GM19395 (cell line): ENCODE measurements around the gene PALB2.

Experiments used
- ATAC-seq: cut with Tn5 transposase; IDR thresholded peaks from one replicate; pipeline ENCODE4 v1.9.1; 2021; ENCODE audit warnings: mild to moderate bottlenecking, moderate library complexity; ENCODE audit not compliant: unreplicated experiment

PALB2 gene

DNA sequence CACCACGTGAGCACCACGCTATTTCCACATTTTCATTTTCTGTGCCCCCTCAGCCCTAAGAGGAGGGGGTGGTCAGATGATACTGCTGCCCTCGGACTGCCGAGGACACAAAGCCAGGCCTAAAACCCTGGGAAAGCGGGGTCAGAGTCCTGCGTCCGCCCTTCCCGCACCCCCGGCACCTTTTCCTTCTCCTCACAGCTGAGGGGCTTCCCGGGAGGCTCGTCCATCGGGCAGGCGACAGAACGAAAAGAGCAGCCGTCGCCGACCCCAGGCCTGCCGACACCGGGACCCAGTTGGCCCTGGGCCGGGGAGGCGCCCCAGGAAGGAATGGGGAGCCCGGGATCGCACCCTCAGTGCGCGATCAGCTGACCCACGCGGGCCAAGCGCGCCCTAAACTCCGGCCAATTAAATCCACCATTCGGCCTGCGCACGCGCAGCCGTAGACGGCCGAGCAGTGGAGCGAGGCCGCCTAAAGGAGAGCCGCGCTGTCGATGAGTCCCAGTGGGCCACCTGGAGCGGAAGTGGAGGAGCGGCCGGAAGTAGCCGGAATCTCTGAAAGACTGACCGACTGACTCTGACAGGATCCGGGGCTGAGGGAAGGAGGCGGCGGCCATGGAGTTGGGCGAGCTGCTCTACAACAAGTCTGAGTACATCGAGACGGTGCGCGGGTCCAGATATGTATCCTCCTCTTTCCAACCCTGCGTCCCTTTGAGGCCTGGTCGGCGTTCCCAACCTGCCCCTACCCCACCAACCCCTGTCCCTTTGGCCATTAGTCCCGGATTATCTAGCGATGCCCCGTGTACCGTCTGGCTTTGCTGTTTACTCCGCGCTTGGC, at the start of gene PALB2, which contains the start of gene DCTN5:
Gene PALB2 (minus strand): TSS at position 380 of the 835 bp plus-strand sequence. CDS start 153 bp downstream, at position 227.
Gene DCTN5 (plus strand): TSS at position 536 of the 835 bp plus-strand sequence. CDS start 77 bp downstream, at position 613.
- peak; percentile 93 for ATAC-seq

DNA sequence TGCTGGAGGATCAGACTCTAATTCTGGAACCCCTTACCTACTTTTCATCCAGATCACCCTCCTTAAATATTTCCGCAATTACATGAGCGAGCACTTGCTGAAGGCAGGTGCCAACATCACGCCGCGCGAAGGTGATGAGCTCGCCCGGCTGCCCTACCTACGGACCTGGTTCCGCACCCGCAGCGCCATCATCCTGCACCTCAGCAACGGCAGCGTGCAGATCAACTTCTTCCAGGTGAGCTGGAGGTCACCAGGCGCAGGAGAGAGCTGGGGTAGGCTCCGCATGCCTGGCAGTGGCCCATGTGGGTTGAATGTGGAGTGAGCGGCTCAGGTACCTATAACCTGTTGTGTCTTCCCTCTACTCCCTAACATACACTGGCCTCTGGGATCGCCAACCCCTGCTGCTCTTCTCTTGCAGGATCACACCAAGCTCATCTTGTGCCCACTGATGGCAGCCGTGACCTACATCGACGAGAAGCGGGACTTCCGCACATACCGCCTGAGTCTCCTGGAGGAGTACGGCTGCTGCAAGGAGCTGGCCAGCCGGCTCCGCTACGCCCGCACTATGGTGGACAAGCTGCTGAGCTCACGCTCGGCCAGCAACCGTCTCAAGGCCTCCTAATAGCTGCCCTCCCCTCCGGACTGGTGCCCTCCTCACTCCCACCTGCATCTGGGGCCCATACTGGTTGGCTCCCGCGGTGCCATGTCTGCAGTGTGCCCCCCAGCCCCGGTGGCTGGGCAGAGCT, 48.5 kb upstream of the PALB2 start:
- no peak for ATAC-seq

DNA sequence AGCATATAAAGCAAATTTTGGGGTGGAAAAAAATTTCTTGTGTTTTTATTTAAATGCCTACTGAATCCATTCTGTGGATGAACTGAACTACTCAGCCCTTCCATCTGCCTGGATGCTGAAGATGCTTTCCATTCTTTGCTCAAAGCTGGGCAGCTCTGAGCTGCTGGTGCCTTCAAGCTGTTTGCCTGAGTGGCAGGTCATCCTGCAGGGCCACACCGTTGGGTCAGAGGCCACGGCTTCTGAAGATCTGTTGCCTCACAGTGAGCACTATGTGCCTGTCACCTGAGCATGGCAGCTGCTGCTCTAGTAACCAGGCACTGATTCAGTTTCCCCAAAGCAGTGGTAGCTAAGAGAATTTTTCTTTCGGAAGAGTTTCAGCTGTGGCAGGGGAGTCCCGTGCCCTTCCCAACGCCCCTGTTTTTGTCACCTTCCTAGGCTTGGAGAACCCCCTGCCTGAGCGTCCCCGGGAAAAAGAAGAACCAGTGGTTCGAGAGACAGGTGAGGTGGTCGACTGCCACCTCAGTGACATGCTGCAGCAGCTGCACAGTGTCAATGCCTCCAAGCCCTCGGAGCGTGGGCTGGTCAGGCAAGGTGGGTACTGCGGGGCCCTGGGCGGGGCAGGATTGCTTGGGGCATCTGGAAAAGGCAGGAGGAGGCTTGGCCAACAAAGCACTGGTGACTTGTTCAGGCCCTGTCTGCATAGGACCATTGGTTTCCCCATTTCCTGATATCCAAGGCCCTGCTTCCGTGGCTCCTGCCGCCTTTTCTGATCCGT, 46.1 kb upstream of the PALB2 start:
- no peak for ATAC-seq

DNA sequence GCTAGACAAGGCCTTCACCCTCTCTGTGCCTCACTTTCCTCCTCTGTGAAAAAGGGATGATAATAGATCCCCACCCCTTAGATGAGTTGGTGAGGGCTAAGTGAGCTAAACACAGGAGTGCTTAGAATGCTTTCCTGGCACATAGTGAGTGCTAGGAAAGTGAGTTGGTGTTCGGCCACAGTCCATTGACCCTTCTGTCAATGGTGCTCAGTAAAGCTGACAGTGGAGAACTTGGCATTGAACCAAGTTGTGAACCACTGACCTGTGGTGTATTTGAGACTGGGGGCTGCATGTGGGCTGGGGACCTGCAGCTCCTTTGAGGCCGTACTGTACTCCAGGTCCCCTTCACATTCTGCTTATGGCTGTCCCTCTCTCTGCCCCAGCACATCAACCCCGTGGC, 42.4 kb upstream of the PALB2 start:
- ATAC-seq: no peak

DNA sequence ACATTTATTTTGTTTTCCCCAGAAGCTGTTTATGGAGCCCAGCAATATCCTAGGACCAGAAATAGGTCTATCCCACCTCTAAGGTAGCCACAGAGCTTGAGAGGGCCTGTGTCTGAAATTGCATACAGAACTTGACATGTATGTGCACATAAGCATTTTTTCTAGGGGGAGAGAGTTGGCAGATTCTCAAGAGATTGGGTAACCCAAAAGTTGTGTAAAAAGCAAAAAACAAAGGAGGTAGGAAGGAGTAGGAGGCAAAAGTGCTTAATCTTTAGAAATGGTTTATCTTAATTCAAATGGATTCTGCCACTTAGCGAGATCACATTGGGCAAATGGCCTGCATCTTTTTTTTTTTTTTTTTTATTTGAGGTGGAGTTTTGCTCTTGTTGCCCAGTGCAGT, 41.1 kb upstream of the PALB2 start:
- ATAC-seq: no peak

DNA sequence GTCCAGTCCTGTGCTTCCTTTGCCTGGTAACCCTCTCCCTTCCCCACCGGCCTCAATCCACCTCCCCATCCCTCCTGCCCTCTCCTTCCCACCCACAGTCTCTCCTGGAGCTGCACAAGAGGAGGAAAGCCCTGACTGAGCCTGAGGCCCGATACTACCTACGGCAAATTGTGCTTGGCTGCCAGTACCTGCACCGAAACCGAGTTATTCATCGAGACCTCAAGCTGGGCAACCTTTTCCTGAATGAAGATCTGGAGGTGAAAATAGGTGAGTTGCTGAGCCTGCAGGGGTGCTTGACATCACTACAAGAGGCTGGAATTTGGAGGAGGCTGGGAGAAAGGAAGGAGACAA, 38.9 kb upstream of the PALB2 start:
- ATAC-seq: no peak

DNA sequence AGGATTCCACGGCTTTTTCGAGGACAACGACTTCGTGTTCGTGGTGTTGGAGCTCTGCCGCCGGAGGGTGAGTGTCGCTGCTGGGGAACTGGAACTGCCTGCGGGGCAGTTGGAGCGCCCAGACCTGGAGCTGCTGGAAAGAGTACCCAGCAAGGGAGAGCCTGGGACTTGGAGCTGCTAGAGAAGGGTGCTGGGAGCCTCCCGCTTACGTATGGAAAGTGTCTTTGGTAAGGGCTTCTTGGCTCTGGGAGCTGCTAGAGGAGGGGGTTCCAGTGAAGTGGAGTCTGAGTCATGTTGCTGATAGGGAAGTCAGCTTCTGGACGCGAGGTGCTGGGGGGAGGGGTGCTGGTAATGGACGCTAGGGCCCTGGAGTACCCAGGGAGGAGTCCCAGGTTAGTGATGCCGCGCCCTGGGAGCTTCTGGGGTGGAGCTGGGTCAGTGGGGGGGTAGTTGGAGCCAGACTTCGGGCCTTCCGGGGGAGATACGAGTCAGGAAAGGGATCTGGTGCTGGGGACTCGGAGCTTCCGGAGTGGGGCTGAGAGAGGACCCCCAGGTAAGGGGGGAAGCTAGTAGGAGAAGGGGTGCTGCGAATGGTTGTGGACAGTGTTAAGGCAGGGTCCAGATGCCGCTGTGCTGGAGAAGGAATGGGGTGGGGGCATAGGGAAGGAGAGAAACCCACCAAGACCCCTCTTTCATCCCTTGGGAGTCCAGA, 38.3 kb upstream of the PALB2 start:
- ATAC-seq: no peak

DNA sequence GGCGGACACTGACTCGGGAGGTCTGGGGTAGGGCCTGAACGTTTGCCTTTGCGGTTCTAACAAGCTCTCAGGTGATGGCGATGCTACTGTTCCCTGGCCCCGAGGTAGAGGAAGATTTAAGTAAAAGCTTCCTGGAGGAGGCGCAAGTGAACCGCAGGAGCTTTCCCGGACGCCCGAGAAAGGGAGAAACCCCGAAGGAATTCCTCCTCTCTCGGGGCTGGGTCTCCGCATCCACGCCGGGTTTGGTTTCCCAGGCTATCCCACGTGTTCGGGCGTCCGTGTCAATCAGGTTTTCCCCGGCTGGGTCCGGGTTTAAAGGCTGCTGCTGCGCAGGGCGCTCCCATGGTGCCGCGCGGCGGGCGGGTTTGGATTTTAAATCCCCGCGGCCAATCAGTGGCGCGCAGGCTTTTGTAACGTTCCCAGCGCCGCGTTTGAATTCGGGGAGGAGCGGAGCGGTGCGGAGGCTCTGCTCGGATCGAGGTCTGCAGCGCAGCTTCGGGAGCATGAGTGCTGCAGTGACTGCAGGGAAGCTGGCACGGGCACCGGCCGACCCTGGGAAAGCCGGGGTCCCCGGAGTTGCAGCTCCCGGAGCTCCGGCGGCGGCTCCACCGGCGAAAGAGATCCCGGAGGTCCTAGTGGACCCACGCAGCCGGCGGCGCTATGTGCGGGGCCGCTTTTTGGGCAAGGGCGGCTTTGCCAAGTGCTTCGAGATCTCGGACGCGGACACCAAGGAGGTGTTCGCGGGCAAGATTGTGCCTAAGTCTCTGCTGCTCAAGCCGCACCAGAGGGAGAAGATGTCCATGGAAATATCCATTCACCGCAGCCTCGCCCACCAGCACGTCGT, 37.5 kb upstream of the PALB2 start, which contains the start of gene PLK1:
Gene PLK1 (plus strand): TSS at position 460 of the 844 bp plus-strand sequence. CDS start 44 bp downstream, at position 504.
- peak; percentile 91 for ATAC-seq

DNA sequence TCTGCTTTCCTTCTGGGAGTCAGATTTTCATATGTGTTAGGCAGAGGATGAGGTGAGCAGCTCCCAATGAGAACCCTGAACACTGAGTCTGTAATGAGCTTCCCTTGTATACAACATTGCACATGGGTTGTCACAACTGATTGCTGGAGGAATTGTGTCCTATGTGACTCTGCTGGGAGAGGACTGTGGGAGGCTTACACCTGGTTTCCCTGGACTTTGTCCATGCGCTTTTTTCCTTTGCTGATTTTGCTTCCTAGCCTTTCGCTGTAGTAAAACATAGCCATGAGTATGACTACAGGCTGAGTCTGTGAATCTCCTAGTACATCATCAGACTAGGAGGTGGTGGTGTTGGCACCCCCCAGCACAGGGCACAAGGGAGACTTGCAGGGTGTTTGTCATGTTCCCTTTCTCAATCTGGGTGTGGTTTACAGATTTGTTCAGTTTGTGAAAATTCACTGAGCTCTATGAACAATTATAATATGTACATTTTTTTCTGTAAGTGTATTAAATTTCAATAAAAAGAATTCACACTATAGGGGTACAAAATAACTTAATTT, 35.9 kb upstream of the PALB2 start:
- ATAC-seq: no peak

DNA sequence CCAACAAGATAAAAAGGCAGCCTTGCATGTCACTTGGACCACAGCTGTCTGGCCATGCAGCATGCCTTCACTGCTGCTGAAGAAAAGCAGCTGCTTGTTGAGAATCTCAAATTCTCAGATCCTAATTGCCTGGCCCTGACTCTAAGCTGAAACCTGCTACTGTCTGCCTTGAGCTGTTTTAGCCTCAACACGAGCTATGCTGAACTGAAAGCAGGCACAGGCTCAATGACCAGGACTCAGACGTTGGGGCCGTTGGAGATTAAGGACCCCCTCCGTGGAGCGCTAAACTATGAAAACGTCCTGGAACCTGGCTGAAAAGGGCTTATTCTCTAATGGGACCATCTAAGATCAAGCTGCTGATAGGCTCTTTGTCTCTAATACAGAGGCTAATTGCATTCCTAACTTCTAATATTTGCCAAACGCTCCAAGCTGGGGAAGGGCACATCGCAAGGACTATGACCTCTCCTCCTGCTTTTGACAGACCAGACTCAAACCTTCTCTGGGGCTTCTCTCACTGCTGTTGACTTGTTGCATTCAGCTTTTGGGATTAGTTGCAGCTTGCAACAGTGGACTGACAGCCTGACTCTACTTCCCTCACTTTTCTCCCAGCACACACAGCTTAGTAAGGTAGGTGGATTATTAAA, 33.0 kb upstream of the PALB2 start:
- no peak for ATAC-seq

DNA sequence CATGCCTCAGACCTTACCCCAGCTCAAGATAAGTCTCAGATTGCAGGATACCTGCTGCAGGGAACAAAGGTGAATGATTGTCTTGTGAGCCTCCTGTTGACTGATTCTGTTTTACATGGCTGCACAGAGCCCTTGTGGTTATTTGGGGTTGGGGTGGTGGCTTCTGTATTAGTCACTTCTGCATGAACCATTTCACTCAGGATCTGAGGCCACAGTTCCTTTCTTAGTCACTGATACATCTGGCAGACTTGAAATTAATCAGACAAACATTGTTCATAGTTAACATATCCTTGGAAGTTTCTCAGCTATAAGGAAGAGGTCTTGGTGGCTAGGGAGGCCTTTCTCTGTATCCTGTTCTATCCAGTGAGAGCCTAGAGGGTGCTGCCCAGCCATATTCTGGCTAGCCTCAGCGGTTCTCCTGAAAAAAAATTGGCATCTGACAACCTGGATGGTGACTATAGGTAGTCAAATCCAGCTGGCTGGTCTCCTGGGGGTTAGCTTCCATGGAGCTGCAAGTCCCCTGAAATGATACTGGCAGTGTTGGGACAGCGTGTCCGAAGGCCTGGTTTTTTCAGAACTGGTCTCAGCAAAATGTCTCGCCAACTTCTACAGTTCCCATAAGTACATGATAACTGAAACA, 29.1 kb upstream of the PALB2 start:
- peak; percentile 96 for ATAC-seq

DNA sequence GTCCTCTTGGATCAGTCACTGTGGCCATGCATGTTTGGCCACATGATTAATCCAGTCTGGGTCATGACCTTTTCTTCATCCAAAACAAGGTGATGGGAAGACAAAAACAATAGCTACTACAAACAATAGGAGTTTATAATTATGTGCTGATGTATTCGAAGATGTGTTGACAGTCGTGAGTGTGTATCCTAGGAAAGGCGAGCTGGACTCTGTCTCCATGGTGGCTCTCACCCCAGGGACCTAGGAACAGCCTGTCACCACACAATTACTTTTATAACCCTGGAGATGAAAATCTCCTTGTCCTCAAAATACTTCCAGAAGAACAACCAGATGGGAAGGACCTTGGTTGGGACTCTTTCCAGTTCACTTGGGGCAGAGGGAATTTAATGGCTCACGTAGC, 27.8 kb upstream of the PALB2 start:
- no peak for ATAC-seq

DNA sequence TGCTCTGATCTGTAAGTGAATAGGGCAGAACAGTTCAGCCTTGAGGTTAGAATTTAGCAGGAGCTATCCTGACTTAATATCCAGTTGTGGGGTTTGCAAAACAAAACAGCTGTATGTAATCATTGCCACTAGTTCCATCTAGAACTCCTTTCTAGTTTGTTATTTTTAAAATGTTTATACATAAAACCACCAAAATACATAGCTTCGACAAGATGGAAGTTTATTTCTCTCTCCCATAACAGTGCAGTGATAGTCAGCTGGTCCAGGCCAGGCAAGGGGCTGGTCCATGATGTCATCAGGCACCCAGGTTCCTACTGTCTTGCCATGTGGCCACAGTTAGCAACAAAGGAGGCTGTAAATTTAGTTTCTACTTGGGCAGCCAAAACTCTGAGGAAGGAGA, 27.1 kb upstream of the PALB2 start:
- ATAC-seq: no peak

DNA sequence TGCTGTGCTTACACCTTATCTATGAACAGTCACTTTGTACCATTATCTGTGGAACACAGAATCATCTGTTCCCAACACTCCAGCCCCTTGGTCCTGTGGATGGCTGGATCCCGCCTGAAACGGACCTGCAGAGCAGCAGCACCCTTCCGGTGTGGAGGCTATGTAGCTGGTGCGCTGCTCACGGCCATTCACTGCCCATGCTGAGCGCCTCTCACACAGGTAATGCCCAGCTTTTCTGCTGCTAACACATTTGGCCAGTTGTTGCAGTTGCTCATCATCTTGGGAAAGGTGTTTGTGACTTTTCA, 26.2 kb upstream of the PALB2 start:
- no peak for ATAC-seq

DNA sequence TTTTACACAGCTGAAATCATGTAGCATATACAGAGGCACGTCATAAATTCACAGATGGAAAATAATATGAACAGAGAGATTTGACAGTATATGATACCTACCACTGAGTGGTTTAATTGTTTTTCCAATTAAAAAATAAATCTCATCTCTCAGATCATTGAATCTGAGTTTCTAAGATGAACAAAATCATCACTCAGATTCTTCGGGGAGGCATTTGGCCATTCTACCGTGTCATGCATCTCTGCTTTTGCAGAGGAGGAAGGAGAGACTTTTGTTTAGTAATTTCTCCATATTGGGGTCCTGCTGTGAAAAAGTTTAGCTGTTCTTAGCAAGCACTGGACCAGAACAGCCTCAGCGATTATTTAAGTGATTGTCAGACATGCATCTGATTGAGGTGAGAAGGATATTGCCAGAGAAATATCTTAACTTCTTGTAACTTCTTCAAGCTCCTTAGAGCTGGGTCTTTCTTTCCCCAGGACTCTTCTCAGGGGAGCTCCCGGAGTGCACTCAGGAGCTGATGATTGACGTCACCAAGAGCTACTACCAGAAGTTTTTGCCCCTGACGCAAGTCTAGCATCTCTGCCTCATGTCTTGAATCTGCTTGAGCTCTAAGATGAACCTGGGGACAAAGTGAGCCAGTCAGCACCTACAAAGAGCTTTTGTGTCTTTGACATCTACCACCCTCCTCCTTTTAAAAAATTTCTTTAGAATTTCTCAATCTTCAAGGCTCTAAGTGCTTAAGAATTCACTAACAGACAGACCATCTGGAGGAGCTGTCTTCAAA, 25.7 kb upstream of the PALB2 start:
- no peak for ATAC-seq

DNA sequence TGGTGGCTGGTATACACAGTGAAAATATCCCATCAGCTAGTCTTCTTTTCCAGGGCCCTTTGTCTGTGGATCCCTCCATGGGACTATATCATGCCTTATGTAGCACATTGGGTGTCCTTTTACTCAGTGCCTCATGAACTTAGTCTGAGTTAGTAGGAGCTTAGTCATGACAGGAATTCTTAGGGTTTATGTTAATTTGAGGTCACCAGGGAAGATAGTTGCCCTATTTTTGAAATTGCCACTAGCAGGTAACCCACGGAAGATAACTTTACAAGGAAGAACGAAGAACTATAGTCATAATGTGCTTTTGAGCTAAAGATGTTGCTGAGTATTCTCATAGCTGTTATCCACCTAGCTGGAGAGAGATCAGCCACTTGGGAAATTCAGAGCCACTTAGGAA, 22.8 kb upstream of the PALB2 start:
- no peak for ATAC-seq

DNA sequence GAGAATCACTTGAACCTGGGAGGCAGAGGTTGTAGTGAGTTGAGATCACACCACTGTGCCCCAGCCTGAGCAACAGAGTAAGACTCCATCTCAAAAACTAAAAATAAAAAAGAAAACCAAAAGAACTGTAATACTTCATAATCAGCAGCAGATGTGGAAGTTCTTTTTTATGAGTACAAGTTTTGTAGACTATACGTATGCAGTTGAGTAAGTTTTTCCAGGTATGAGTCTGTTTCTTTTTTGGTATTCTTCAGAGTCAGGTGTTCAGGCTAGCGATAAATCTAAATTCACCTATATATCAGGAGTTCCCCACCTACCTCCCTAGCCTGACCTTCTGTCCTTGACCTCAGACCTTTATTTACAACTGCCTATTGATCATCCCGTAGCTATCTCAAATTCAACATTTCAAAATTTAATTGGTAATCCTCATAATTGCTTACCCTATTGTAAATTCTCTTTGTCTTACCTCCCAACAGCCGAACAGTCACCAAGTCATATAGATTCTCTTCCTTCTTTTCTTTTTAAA, 10.9 kb upstream of the PALB2 start:
- peak; percentile 58 for ATAC-seq
